GM23248 (cell line): ENCODE data around the gene HSPG2.

Experiments
- EZH2 ChIP-seq: fragments of 200-600 bp; sonication (generic); IDR thresholded peaks from 2 replicates; pipeline ENCODE4 v1.6.1; 2018; ENCODE audit warnings: antibody characterized with exemption, mild to moderate bottlenecking; ENCODE audit not compliant: insufficient read depth, poor library complexity, severe bottlenecking
- EZH2phosphoT487 ChIP-seq: fragments of 200-600 bp; sonication (generic); IDR thresholded peaks from 2 replicates; pipeline ENCODE4 v1.6.1; 2018; ENCODE audit warnings: antibody characterized with exemption, moderate library complexity, mild to moderate bottlenecking, low read depth; ENCODE audit not compliant: insufficient read depth

GRCh38 chr1:21870611-21871010 is 66.5 kb downstream of the HSPG2 start:
- TF ChIP-seq EZH2, result no peak
- no peak for TF ChIP-seq EZH2phosphoT487
